Measurements from ENCODE around the gene SERPINB6.

DNA sequence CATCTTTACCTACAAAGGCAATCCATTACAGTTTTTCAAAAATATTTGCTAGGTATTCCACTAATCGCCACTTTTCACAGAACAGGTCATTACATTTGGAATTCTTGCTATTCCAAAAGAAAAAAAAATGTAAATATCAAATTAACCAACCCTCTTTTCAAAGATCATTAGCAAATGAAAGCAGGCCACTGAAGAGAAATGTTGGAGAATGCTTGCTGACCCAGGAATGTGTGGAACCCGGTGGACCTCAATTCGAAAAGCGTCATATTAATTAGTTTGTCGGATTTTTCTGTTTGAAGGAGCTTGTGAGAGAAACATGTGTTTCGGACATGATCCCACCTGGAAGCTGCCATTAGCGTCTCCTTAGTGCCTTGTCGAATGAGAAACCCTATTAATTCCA, 40.3 kb downstream of the SERPINB6 start:
- TF ChIP-seq POLR2A (IDR thresholded peaks at IDR 0.05) (no peak), EP300 (IDR thresholded peaks at IDR 0.05) (no peak), CTCF (IDR thresholded peaks at IDR 0.05) (no peak)

Measured in tibial nerve (tissue), 4 donors.